ENCODE data around the gene LRP6. TPM values are rescaled to one million over a fixed set of nuclear protein-coding genes. Genes with fewer than 3 reads are reported as not detected.
"Not testable (repeated sequence)": the region's sequence is repeated elsewhere in the genome, so short reads cannot be mapped to it uniquely, and the experiment has no call there.

Gene LRP6
- total RNA-seq, 2 experiments from 2014 or later: 5.2 to 8.1 TPM

- H3K9me2 ChIP-seq (ENCODE audit: insufficient read depth, low read length): no peaks in the 10 kb centered on the region
- ChIA-PET POLR2A (interaction anchor here (0.6 to 1.0 kb wide), 4 partner anchors 10 to 79 kb away, joined by 3 read pairs; no protein-coding TSS in a partner anchor), CTCF (ENCODE audit: unreplicated experiment) (no interaction called here)
- TF ChIP-seq CTCF (conservative IDR thresholded peaks at IDR 0.05; ENCODE audit: low read length) (no peak), EZH2phosphoT487 (IDR thresholded peaks at IDR 0.05; ENCODE audit: borderline replicate concordance, low read depth, low read length) (no peak)
- H3K27ac ChIP-seq (ENCODE audit: low read depth, low read length, poor library complexity, severe bottlenecking): no peak overlapping the region
- no peak for DNase-seq (ENCODE audit: low spot score)
- no peaks in the 10 kb centered on the region for H3K79me2 ChIP-seq (ENCODE audit: insufficient read depth, low read depth, low read length)
- H3K4me3 ChIP-seq (ENCODE audit: low read depth, low read length, poor library complexity, severe bottlenecking): no peak overlapping the region
- H3K4me1 ChIP-seq (ENCODE audit: insufficient read depth, low read length, poor library complexity, severe bottlenecking): no peaks in the 10 kb centered on the region
- intact Hi-C loops (cut with micrococcal nuclease; ENCODE audit: unreplicated experiment): no loop called here
- H3K36me3 ChIP-seq (ENCODE audit: insufficient read depth, low read length): no peaks in the 10 kb centered on the region
- H3K9me3 ChIP-seq (ENCODE audit: low read length): no peaks in the 10 kb centered on the region
- no peak overlapping the region for H3K4me2 ChIP-seq (ENCODE audit: low read length)
- no peak overlapping the region for H2AFZ ChIP-seq (ENCODE audit: low read length)
- no TSS peak for BruUV-seq (replicated peaks)
- no peaks in the 10 kb centered on the region for H4K20me1 ChIP-seq (ENCODE audit: insufficient read depth, low read length)
Observed at GRCh38 chr12:12115514-12115913, 151.3 kb downstream of the LRP6 start.

GRCh38 chr12:12110923-12111555, 155.8 kb downstream of the LRP6 start:
- H3K27ac ChIP-seq (ENCODE audit: low read depth, low read length, poor library complexity, severe bottlenecking); POLR2A ChIA-PET; H3K4me2 ChIP-seq (ENCODE audit: low read length); H4K20me1 ChIP-seq (ENCODE audit: insufficient read depth, low read length); H2AFZ ChIP-seq (ENCODE audit: low read length); H3K4me3 ChIP-seq (ENCODE audit: low read depth, low read length, poor library complexity, severe bottlenecking); H3K9me3 ChIP-seq (ENCODE audit: low read length); CTCF ChIA-PET (ENCODE audit: unreplicated experiment); DNase-seq (ENCODE audit: low spot score); H3K36me3 ChIP-seq (ENCODE audit: insufficient read depth, low read length); H3K9me2 ChIP-seq (ENCODE audit: insufficient read depth, low read length); H3K79me2 ChIP-seq (ENCODE audit: insufficient read depth, low read depth, low read length); BruUV-seq (replicated peaks); intact Hi-C loops (cut with micrococcal nuclease; ENCODE audit: unreplicated experiment); H3K4me1 ChIP-seq (ENCODE audit: insufficient read depth, low read length, poor library complexity, severe bottlenecking): not testable (repeated sequence)

GRCh38 chr12:12108441-12109058, 158.3 kb downstream of the LRP6 start:
- DNase-seq (ENCODE audit: low spot score): no peak
- POLR2A ChIA-PET: interaction anchor here (0.5 to 1.2 kb wide), 2 partner anchors 70 to 462 kb away, joined by 3 read pairs; no protein-coding TSS in a partner anchor
- Histone ChIP-seq H3K4me2 (ENCODE audit: low read length) (no peak overlapping the region), H3K9me3 (ENCODE audit: low read length) (peaks cover 7% of the 10 kb centered on the region; the same call in 1 of the 2 replicates), H2AFZ (ENCODE audit: low read length) (no peak overlapping the region), H3K4me1 (ENCODE audit: insufficient read depth, low read length, poor library complexity, severe bottlenecking) (no peaks in the 10 kb centered on the region), H3K27ac (ENCODE audit: low read depth, low read length, poor library complexity, severe bottlenecking) (no peak overlapping the region), H4K20me1 (ENCODE audit: insufficient read depth, low read length) (no peaks in the 10 kb centered on the region), H3K4me3 (ENCODE audit: low read depth, low read length, poor library complexity, severe bottlenecking) (no peak overlapping the region), H3K79me2 (ENCODE audit: insufficient read depth, low read depth, low read length) (no peaks in the 10 kb centered on the region), H3K36me3 (ENCODE audit: insufficient read depth, low read length) (no peaks in the 10 kb centered on the region), H3K9me2 (ENCODE audit: insufficient read depth, low read length) (no peaks in the 10 kb centered on the region)
- intact Hi-C loops (cut with micrococcal nuclease; ENCODE audit: unreplicated experiment): no loop called here
- CTCF ChIA-PET (ENCODE audit: unreplicated experiment): no interaction called here
- TF ChIP-seq EZH2phosphoT487 (IDR thresholded peaks at IDR 0.05; ENCODE audit: borderline replicate concordance, low read depth, low read length) (no peak), CTCF (conservative IDR thresholded peaks at IDR 0.05; ENCODE audit: low read length) (no peak)
- BruUV-seq (replicated peaks): no TSS peak
